Naive B cell (primary cell): Measurements from ENCODE around the gene CLEC18A. TPM values are rescaled to one million over a fixed set of nuclear protein-coding genes. Genes with fewer than 3 reads are reported as not detected.
"Not testable (repeated sequence)": the region's sequence is repeated elsewhere in the genome, so short reads cannot be mapped to it uniquely, and the experiment has no call there.

ENCODE experiments used
- ATAC-seq, 2 donors: fragments of 150-1000 bp; cut with Tn5 transposase; 2 replicates each; pipeline ENCODE4 v1.10.0; 2021; ENCODE audit warnings: low read depth in 2 of 2, mild to moderate bottlenecking in 2 of 2, moderate library complexity in 2 of 2
- DNase-seq: peaks from one replicate; pipeline ENCODE4 v3.0.0; 2022
- H3K27ac Mint-ChIP-seq, 6 donors: one replicate each; pipeline ENCODE4 v1.8.0; 2020 to 2022; ENCODE audit warnings: mild to moderate bottlenecking in 6 of 6, mixed read lengths in 6 of 6, moderate library complexity in 5 of 6, inconsistent platforms in 2 of 6
- H3K27me3 Mint-ChIP-seq, 3 donors: one replicate each; pipeline ENCODE4 v1.8.0; 2021 to 2022; ENCODE audit warnings: mixed read lengths in 3 of 3, mild to moderate bottlenecking in 1 of 3
- H3K36me3 Mint-ChIP-seq, 2 donors: one replicate each; pipeline ENCODE4 v1.8.0; 2020 to 2022; ENCODE audit warnings: mixed read lengths in 2 of 2, inconsistent platforms in 1 of 2, mild to moderate bottlenecking in 1 of 2
- H3K4me1 Mint-ChIP-seq, 3 donors: one replicate each; pipeline ENCODE4 v1.8.0; 2020 to 2022; ENCODE audit warnings: mixed read lengths in 3 of 3, inconsistent platforms in 1 of 3, mild to moderate bottlenecking in 1 of 3, moderate library complexity in 1 of 3
- H3K4me3 Mint-ChIP-seq, 8 donors: one replicate each; pipeline ENCODE4 v1.8.0; 2020 to 2022; ENCODE audit warnings: mild to moderate bottlenecking in 8 of 8, mixed read lengths in 8 of 8, moderate library complexity in 8 of 8, inconsistent platforms in 2 of 8
- H3K9me3 Mint-ChIP-seq, 7 donors: one replicate each; pipeline ENCODE4 v1.8.0; 2020 to 2022; ENCODE audit warnings: mixed read lengths in 7 of 7, mild to moderate bottlenecking in 5 of 7, inconsistent platforms in 2 of 7, moderate library complexity in 1 of 7
- polyA plus RNA-seq, 6 donors: library from polyadenylated mRNA; unstranded; fragments of 300-500 nt; fragmentation: Illumina TruSeq; gene quantifications; one replicate each; pipeline ENCODE4 v1.2.3, GENCODE V29; 2021; ENCODE audit warnings: low read depth in 6 of 6

The CLEC18A gene
- polyA plus RNA-seq, 6 donors from 2014 or later = 0.09 to 0.69 (median 0.39) TPM; not detected in 3

- ATAC-seq, H3K4me3 Mint-ChIP-seq, H3K9me3 Mint-ChIP-seq, H3K36me3 Mint-ChIP-seq, DNase-seq, H3K27me3 Mint-ChIP-seq, H3K4me1 Mint-ChIP-seq: not testable (repeated sequence)
- peak overlapping the region in 1 of 6 donors; percentile 7 for H3K27ac Mint-ChIP-seq
Observed at GRCh38 chr16:69943241-69944036, 7.7 kb upstream of the CLEC18A start.

GRCh38 chr16:69950411-69950810 is 723 bp upstream of the CLEC18A start:
- not testable (repeated sequence) for ATAC-seq, H3K9me3 Mint-ChIP-seq, H3K4me1 Mint-ChIP-seq, H3K4me3 Mint-ChIP-seq, H3K27ac Mint-ChIP-seq, DNase-seq, H3K27me3 Mint-ChIP-seq, H3K36me3 Mint-ChIP-seq

DNA sequence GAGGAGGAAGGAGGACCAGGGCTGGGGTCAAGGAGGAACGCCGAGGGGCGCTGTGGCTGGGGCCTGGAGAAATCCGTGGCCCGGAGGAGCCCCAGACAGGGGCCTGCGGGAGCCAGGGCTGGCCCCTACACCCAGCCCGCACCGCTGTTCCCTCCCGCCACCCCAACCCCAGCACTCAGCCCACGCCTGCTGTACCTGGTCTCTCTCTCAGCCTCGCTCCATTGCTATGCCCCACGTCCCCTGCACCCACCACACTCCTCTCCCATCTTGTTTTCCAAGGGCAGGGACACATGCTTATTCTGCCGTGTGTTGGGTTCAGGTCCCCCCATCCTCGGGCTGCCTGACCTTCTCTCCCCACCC is 518 bp downstream of the CLEC18A start:
- H3K4me1 Mint-ChIP-seq, H3K27me3 Mint-ChIP-seq, H3K27ac Mint-ChIP-seq, H3K4me3 Mint-ChIP-seq, H3K36me3 Mint-ChIP-seq, DNase-seq, ATAC-seq, H3K9me3 Mint-ChIP-seq: not testable (repeated sequence)

GRCh38 chr16:69952116-69952515 is 982 bp downstream of the CLEC18A start:
- not testable (repeated sequence) for H3K9me3 Mint-ChIP-seq, H3K4me1 Mint-ChIP-seq, ATAC-seq, DNase-seq, H3K4me3 Mint-ChIP-seq, H3K27ac Mint-ChIP-seq, H3K36me3 Mint-ChIP-seq, H3K27me3 Mint-ChIP-seq

- H3K27ac Mint-ChIP-seq, DNase-seq, ATAC-seq, H3K27me3 Mint-ChIP-seq, H3K9me3 Mint-ChIP-seq, H3K4me1 Mint-ChIP-seq, H3K4me3 Mint-ChIP-seq, H3K36me3 Mint-ChIP-seq: not testable (repeated sequence)
Observed at GRCh38 chr16:69952572-69953355, 1.6 kb downstream of the CLEC18A start.

DNA sequence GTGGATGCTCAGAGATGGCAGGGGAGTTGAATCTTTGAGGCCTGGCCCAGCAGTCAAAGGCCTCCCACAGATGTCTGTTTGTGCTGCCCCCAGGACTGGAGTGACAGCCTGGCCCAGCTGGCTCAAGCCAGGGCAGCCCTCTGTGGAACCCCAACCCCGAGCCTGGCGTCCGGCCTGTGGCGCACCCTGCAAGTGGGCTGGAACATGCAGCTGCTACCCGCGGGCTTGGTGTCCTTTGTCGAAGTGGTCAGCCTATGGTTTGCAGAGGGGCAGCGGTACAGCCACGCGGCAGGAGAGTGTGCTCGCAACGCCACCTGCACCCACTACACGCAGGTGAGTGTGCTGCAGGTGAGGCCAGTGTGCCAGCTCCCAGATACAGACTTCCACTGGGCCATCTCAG is 3.1 kb downstream of the CLEC18A start:
- H3K9me3 Mint-ChIP-seq, H3K4me3 Mint-ChIP-seq, ATAC-seq, H3K36me3 Mint-ChIP-seq, H3K27me3 Mint-ChIP-seq, H3K4me1 Mint-ChIP-seq, DNase-seq, H3K27ac Mint-ChIP-seq: not testable (repeated sequence)

GRCh38 chr16:69963312-69963711 is 12.2 kb downstream of the CLEC18A start:
- H3K27me3 Mint-ChIP-seq, H3K4me3 Mint-ChIP-seq, H3K27ac Mint-ChIP-seq, DNase-seq, H3K4me1 Mint-ChIP-seq, ATAC-seq, H3K9me3 Mint-ChIP-seq, H3K36me3 Mint-ChIP-seq: not testable (repeated sequence)

GRCh38 chr16:69964960-69965660 is 14.0 kb downstream of the CLEC18A start:
- H3K27ac Mint-ChIP-seq, H3K27me3 Mint-ChIP-seq, H3K4me1 Mint-ChIP-seq, H3K36me3 Mint-ChIP-seq, DNase-seq, H3K9me3 Mint-ChIP-seq: not testable (repeated sequence)
- H3K4me3 Mint-ChIP-seq = peak overlapping the region in 2 of 8 donors; percentile 28 to 75
- ATAC-seq = peak; percentile 77 to 83

GRCh38 chr16:69965661-69966054 is 14.5 kb downstream of the CLEC18A start:
- H3K4me3 Mint-ChIP-seq = peak overlapping the region in 1 of 8 donors; percentile 43
- ATAC-seq, H3K27ac Mint-ChIP-seq, H3K36me3 Mint-ChIP-seq, H3K27me3 Mint-ChIP-seq, DNase-seq, H3K4me1 Mint-ChIP-seq, H3K9me3 Mint-ChIP-seq: not testable (repeated sequence)

DNA sequence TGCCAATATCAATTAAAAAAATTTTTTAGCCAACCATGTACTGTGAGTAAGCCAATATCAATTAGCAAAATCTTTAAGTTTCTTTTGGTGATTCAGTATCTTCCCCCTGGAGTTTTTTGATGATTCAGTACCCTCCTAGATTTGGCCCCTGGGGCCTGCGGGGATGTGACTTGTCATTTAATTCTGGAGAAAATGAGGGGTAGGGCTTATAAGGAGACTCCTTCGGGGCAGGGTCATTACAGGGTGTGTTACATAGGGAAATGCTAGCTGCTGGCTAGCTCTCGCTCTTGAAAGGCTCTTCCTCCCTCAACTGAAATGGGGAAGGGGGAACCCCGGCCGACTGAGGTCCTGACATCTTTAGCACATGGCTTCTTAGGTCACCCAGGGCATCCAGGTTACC is 16.6 kb downstream of the CLEC18A start:
- DNase-seq, ATAC-seq, H3K4me3 Mint-ChIP-seq, H3K4me1 Mint-ChIP-seq, H3K36me3 Mint-ChIP-seq, H3K27ac Mint-ChIP-seq, H3K9me3 Mint-ChIP-seq, H3K27me3 Mint-ChIP-seq: not testable (repeated sequence)

- not testable (repeated sequence) for H3K36me3 Mint-ChIP-seq, H3K4me1 Mint-ChIP-seq, H3K9me3 Mint-ChIP-seq, H3K27ac Mint-ChIP-seq, DNase-seq, H3K27me3 Mint-ChIP-seq, H3K4me3 Mint-ChIP-seq
- peak in 1 of 2 donors; percentile 33 for ATAC-seq
Observed at GRCh38 chr16:69968125-69968524, 17.0 kb downstream of the CLEC18A start.

DNA sequence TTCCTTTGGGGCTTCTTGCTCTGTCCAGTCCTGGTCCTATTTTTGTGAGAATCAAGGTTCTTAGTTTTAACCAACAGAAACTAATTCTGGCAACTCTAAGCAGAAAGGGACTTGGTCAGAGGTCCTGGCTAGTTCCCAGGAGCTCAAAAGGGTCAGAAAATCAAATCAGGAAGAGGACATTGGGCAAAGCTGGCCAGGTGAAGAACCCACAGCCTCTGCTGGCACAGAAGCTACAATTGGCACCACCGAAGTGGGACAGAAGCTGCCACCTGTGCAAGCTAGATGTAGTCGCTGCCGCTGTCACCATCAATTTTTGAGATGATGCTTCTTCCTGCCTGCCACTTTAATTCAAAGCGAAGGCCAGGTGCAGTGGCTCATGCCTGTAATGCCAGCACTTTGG is 18.5 kb downstream of the CLEC18A start:
- not testable (repeated sequence) for H3K27me3 Mint-ChIP-seq, H3K4me3 Mint-ChIP-seq, DNase-seq, H3K4me1 Mint-ChIP-seq, ATAC-seq, H3K9me3 Mint-ChIP-seq, H3K27ac Mint-ChIP-seq, H3K36me3 Mint-ChIP-seq

DNA sequence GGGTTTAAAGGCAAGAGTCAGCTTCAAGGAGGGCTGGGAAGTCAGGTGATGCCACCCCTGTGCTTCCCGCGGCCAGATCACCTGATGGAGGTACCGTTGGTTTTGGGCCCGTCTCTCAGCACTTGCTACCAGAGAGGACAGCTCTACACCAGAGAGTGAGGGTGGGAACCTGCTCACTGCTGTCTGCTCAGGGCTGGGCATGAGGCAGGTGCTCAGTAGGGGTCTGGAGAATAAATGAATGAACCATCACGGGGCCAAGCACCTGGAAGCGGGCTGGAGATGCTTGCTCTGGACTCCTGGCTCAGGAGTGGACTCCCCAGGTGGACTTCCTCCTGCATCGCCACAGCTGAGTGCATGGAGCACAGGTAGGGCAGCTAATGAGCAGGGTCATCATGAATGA is 21.0 kb downstream of the CLEC18A start:
- H3K27ac Mint-ChIP-seq, H3K36me3 Mint-ChIP-seq: not testable (repeated sequence)

DNA sequence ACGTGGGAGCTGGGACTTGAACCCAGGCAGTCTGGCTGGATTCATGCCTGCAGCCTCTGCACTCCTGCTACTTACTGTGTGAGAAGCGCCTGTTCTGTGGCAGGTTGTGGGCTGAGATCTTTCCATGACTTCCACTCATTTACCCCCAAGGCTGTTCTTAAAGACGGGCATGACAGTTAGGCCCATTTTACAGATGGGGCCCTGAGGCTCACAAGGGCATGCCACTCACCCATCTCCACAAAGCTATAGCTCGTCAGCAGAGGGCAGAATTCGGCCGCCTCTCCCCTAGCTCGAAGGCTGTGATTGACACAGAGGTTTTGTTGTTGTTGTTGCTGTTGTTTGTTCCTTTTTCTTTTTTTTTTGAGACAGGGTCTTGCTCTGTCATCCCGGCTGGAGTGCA is 21.8 kb downstream of the CLEC18A start:
- not testable (repeated sequence) for ATAC-seq, H3K36me3 Mint-ChIP-seq, H3K4me1 Mint-ChIP-seq, H3K27ac Mint-ChIP-seq, H3K4me3 Mint-ChIP-seq, H3K9me3 Mint-ChIP-seq, DNase-seq, H3K27me3 Mint-ChIP-seq

More for the DNA sequence above, 21.0 kb downstream of the CLEC18A start:
- not testable (repeated sequence) for H3K9me3 Mint-ChIP-seq, ATAC-seq, H3K4me1 Mint-ChIP-seq, H3K27me3 Mint-ChIP-seq, DNase-seq, H3K4me3 Mint-ChIP-seq
